Activated CD8-positive, alpha-beta T cell treated with anti-CD3 and anti-CD28 coated beads, Interleukin-2, amount 10 ng/mL, durations not matched to agents 7 days and 5 days (primary cell): ENCODE results near the gene ZNF705A. TPM values are rescaled to one million over a fixed set of nuclear protein-coding genes. Genes with fewer than 3 reads are reported as not detected.
"Not testable (repeated sequence)": the region's sequence is repeated elsewhere in the genome, so short reads cannot be mapped to it uniquely, and the experiment has no call there.

Experiments
- ATAC-seq: fragments of 150-1000 bp; cut with Tn5 transposase; one replicate; pipeline ENCODE4 v1.10.0; 2021; ENCODE audit warnings: moderate library complexity
- CTCF ChIA-PET: fragments of 350-600 bp; sonication (Branson Sonifier 250); formaldehyde crosslinking; loops from one replicate; lab custom pipeline; 2021; ENCODE audit warnings: antibody characterized with exemption; lab: Charles Lee
- POLR2A ChIA-PET: fragments of 350-600 bp; sonication (Branson Sonifier 250); formaldehyde crosslinking; loops from one replicate; lab custom pipeline; 2021; ENCODE audit warnings: antibody characterized with exemption; lab: Charles Lee
- DNase-seq: peaks from one replicate; pipeline ENCODE4 v3.0.0-alpha.2; 2020
- H3K27ac Mint-ChIP-seq: one replicate; pipeline ENCODE4 v1.8.0; 2021; ENCODE audit warnings: mild to moderate bottlenecking, mixed read lengths
- H3K27me3 Mint-ChIP-seq: one replicate; pipeline ENCODE4 v1.8.0; 2021; ENCODE audit warnings: low read depth, mixed read lengths
- H3K36me3 Mint-ChIP-seq: one replicate; pipeline ENCODE4 v1.8.0; 2021; ENCODE audit warnings: low read depth, mixed read lengths
- H3K4me1 Mint-ChIP-seq: one replicate; pipeline ENCODE4 v1.8.0; 2021; ENCODE audit warnings: low read depth, mixed read lengths
- H3K4me3 Mint-ChIP-seq: one replicate; pipeline ENCODE4 v1.8.0; 2021; ENCODE audit warnings: mild to moderate bottlenecking, mixed read lengths
- H3K9me3 Mint-ChIP-seq: one replicate; pipeline ENCODE4 v1.8.0; 2022; ENCODE audit warnings: mixed read lengths; ENCODE audit not compliant: insufficient read depth
- total RNA-seq, 2 experiments: library from RNA; stranded (reverse); gene quantifications; one replicate each; pipeline ENCODE4 v1.2.3, GENCODE V29; 2021

The ZNF705A gene
- total RNA-seq, 2 experiments from 2014 or later = not detected

DNA sequence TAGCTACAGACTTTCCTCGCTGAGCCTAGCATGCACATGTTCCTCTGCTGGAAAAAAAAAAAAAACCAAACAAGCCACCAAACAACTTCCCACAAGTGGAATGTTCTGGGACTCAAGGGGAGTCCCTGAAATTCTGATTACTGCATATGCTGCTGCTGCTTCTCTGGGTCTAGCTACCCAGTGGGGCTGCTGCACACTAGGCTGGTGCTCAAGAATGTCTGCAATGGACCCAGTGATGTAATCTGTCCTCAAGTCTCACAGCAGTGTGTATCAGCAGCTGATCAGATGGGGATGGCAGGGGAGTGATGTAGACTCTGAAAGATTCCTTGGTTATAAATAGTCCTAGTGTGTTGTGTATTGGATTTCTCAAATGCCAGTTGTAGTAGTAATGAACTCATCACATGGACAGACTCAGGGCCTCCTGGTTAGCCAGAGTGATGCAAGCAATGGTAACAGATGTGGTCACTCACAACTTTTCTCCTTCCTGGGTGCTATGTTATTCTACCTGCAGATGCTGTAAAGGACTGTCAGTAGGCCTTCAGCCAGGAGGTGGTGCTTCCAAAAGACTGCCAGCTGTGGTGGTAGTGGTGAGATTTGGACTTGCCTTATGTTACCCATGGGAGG lies 41.0 kb downstream of the ZNF705A start:
- DNase-seq, H3K36me3 Mint-ChIP-seq, H3K27ac Mint-ChIP-seq, H3K9me3 Mint-ChIP-seq, ATAC-seq, POLR2A ChIA-PET, H3K27me3 Mint-ChIP-seq, H3K4me3 Mint-ChIP-seq, CTCF ChIA-PET: not testable (repeated sequence)
- peaks cover 13% of the 10 kb centered on the region for H3K4me1 Mint-ChIP-seq

DNA sequence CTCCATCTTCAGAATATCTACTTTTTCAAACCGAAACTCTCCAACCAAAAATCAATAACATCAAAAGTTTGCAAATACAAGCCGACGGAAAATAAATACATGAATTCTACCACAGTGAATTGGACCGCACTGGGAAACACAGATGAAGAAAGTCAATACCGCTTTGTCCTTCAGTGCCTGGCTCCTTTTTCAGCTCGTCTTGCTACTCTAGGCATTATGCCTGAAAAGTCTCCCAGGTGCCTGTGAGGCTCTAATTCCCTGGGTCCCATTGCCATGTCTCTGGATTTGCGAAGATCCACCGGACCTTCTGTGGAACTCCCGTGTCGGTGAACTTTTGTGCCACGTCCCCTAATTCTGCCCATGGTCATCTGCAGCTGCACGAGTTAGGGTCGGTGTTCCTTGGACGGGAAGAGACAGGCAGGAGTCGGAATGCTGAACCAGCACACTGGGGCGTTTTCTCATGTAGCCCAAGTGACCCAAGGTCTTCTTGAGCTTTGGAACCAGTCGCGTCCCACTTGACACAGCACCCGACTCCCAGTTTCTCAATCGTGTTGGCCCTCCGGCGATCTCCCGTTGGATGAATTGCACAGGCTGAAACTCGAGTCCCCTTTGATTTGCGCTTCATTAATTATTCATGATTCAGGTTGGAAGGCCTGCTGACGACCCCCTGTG lies 62.0 kb downstream of the ZNF705A start:
- ATAC-seq, H3K4me3 Mint-ChIP-seq, DNase-seq, H3K9me3 Mint-ChIP-seq, POLR2A ChIA-PET, CTCF ChIA-PET, H3K27ac Mint-ChIP-seq, H3K4me1 Mint-ChIP-seq, H3K27me3 Mint-ChIP-seq, H3K36me3 Mint-ChIP-seq: not testable (repeated sequence)

GRCh38 chr12:8221375-8221774 lies 64.6 kb downstream of the ZNF705A start:
- POLR2A ChIA-PET = interaction anchor here (0.6 kb wide), 1 partner anchor 415 kb away, joined by 5 read pairs; no protein-coding TSS in a partner anchor
- ATAC-seq, H3K27ac Mint-ChIP-seq, H3K36me3 Mint-ChIP-seq, H3K4me3 Mint-ChIP-seq, H3K9me3 Mint-ChIP-seq, H3K27me3 Mint-ChIP-seq, CTCF ChIA-PET, H3K4me1 Mint-ChIP-seq: not testable (repeated sequence)
- peak; percentile 4 for DNase-seq

- H3K36me3 Mint-ChIP-seq, ATAC-seq, H3K27me3 Mint-ChIP-seq, H3K9me3 Mint-ChIP-seq, H3K4me3 Mint-ChIP-seq, H3K4me1 Mint-ChIP-seq, H3K27ac Mint-ChIP-seq, DNase-seq, CTCF ChIA-PET: not testable (repeated sequence)
- POLR2A ChIA-PET = interaction anchor here (0.6 kb wide), 1 partner anchor 414 kb away, joined by 5 read pairs; no protein-coding TSS in a partner anchor
Measured at GRCh38 chr12:8221844-8222243, 65.0 kb downstream of the ZNF705A start.

DNA sequence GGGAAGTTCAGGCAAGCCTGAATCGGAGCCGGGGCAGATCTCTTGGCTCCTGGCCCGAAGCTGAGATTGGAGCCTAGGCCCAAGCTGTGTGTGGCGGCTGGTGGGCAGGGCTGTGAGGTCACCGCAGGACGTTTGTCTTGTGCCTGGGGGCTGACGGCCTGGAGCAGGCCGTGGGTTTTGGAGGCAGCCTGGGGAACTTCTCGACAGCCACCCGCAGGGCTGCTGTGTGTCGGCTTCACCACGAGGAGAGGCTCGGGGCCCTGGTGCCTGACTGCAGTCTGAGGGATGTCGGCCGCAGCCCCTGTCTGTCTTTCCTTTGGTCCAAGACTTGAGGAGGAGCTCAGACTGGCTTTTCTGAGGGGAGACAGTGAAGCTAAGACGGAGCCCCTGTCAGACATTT lies 65.5 kb downstream of the ZNF705A start:
- H3K27ac Mint-ChIP-seq, CTCF ChIA-PET, H3K4me1 Mint-ChIP-seq, H3K27me3 Mint-ChIP-seq, DNase-seq, ATAC-seq, H3K4me3 Mint-ChIP-seq, H3K9me3 Mint-ChIP-seq, POLR2A ChIA-PET, H3K36me3 Mint-ChIP-seq: not testable (repeated sequence)

- ATAC-seq, CTCF ChIA-PET, H3K36me3 Mint-ChIP-seq, H3K4me3 Mint-ChIP-seq, H3K27me3 Mint-ChIP-seq, POLR2A ChIA-PET, DNase-seq, H3K4me1 Mint-ChIP-seq, H3K27ac Mint-ChIP-seq, H3K9me3 Mint-ChIP-seq: not testable (repeated sequence)
Measured at GRCh38 chr12:8223646-8224045, 66.8 kb downstream of the ZNF705A start.

DNA sequence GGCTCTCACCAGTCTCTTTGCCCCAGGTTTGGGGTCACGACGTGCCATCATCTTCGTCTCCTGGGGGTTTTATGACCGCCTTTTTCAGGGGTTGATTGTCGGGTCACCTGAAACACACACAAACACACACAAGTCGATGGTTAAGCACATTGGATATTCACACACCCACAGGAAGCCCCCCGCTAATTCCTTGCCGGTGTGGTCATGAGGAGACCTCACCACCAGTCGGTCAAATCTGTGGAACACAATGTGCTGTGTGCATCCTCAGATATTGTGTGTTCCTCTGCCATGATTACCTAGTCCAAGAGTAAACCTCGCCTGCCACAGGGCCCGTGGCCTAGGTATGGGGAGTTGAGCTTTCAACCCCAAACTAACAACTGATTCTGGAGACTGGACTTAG lies 68.0 kb downstream of the ZNF705A start:
- H3K4me1 Mint-ChIP-seq, CTCF ChIA-PET, H3K9me3 Mint-ChIP-seq, H3K27ac Mint-ChIP-seq, ATAC-seq, DNase-seq, H3K4me3 Mint-ChIP-seq, H3K27me3 Mint-ChIP-seq, POLR2A ChIA-PET, H3K36me3 Mint-ChIP-seq: not testable (repeated sequence)

DNA sequence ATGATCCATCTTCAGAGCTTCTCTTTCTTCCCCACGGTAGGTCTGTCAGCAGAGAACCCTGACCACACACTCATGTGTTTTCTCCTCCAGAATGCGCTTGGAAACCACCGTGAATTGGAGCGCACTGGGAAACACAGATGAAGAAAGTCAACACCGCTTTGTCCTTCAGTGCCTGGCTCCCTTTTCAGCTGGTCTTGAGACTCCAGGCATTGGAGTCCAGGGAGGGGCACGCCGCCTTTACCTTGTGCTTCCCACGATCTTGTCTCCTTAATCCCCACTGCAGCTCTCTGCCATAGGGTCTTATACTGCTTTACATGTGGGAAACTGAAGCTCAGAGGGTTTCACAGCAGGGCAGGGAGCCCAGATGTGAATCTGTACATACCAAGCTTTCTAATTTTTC lies 69.5 kb downstream of the ZNF705A start:
- H3K4me1 Mint-ChIP-seq = peaks cover 3% of the 10 kb centered on the region
- POLR2A ChIA-PET = no interaction called here
- H3K27me3 Mint-ChIP-seq = no peaks in the 10 kb centered on the region
- ATAC-seq (no peak), DNase-seq (no peak)
- no peaks in the 10 kb centered on the region for H3K36me3 Mint-ChIP-seq
- no peaks in the 10 kb centered on the region for H3K9me3 Mint-ChIP-seq
- no peak overlapping the region for H3K27ac Mint-ChIP-seq
- CTCF ChIA-PET = interaction anchor here (1.7 kb wide), 1 partner anchor 11 kb away, joined by 6 read pairs; no protein-coding TSS in a partner anchor
- no peak overlapping the region for H3K4me3 Mint-ChIP-seq

- ATAC-seq, H3K4me1 Mint-ChIP-seq, H3K27ac Mint-ChIP-seq, H3K36me3 Mint-ChIP-seq, H3K9me3 Mint-ChIP-seq, POLR2A ChIA-PET, H3K27me3 Mint-ChIP-seq, DNase-seq: not testable (repeated sequence)
- CTCF ChIA-PET = interaction anchor here (1.7 kb wide), 1 partner anchor 10 kb away, joined by 6 read pairs; no protein-coding TSS in a partner anchor
- peak within 1 kb of the TSS; percentile 57 for H3K4me3 Mint-ChIP-seq
Measured at GRCh38 chr12:8226992-8227731, 70.3 kb downstream of the ZNF705A start, which contains the start of gene FAM90A1. TSS of gene FAM90A1 (minus strand) at chr12:8227618. CDS start at chr12:8224832, 2,786 bp downstream.

- ATAC-seq, H3K27ac Mint-ChIP-seq, H3K9me3 Mint-ChIP-seq, DNase-seq, H3K36me3 Mint-ChIP-seq, POLR2A ChIA-PET, H3K27me3 Mint-ChIP-seq, H3K4me1 Mint-ChIP-seq: not testable (repeated sequence)
- H3K4me3 Mint-ChIP-seq = peak overlapping the region; percentile 34
- CTCF ChIA-PET = interaction anchor here (1.7 kb wide), 1 partner anchor 10 kb away, joined by 6 read pairs; no protein-coding TSS in a partner anchor
Measured at GRCh38 chr12:8227732-8228077, 70.9 kb downstream of the ZNF705A start.

DNA sequence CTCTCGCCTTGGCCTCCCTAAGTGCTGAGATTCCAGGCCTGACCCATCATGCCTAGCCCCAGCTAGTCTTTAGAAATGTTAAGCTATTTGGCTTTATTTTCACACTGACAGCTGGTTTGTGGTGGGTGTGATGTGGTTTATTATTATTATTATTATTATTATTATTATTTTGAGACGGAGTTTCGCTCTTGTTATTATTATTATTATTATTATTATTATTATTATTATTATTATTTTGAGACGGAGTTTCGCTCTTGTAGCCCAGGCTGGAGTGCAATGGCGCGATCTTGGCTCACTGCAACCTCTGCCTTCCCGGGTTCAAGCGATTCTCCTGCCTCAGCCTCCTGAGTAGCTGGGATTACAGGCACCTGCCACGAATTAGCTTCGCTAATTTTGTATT lies 71.8 kb downstream of the ZNF705A start:
- H3K9me3 Mint-ChIP-seq, POLR2A ChIA-PET, ATAC-seq, H3K4me3 Mint-ChIP-seq, H3K4me1 Mint-ChIP-seq, DNase-seq, H3K27ac Mint-ChIP-seq, H3K36me3 Mint-ChIP-seq, H3K27me3 Mint-ChIP-seq: not testable (repeated sequence)
- CTCF ChIA-PET = interaction anchor here (1.7 kb wide), 1 partner anchor 119 kb away, joined by 5 read pairs; no protein-coding TSS in a partner anchor

GRCh38 chr12:8229486-8229885 lies 72.7 kb downstream of the ZNF705A start:
- CTCF ChIA-PET = interaction anchor here (1.7 kb wide), 1 partner anchor 120 kb away, joined by 5 read pairs; no protein-coding TSS in a partner anchor
- H3K4me3 Mint-ChIP-seq, DNase-seq, H3K27ac Mint-ChIP-seq, H3K36me3 Mint-ChIP-seq, H3K27me3 Mint-ChIP-seq, ATAC-seq, POLR2A ChIA-PET, H3K4me1 Mint-ChIP-seq, H3K9me3 Mint-ChIP-seq: not testable (repeated sequence)
